OCI-LY7 (cell line): ENCODE measurements around the gene EPB41. TPM values are rescaled to one million over a fixed set of nuclear protein-coding genes. Genes with fewer than 3 reads are reported as not detected.
"Not testable (repeated sequence)": the region's sequence is repeated elsewhere in the genome, so short reads cannot be mapped to it uniquely, and the experiment has no call there.

Experiments used
- BruUV-seq: library from RNA; stranded (reverse); fragments of 400-500 nt; replicated peaks from 2 replicates; lab custom pipeline; 2021; lab: Mats Ljungman, UMichigan
- CTCF ChIA-PET: fragments of 300-600 bp; sonication (Branson Sonifier 250); formaldehyde crosslinking; loops from one replicate; lab custom pipeline; 2022; ENCODE audit warnings: antibody characterized with exemption; ENCODE audit not compliant: unreplicated experiment; lab: Charles Lee
- POLR2A ChIA-PET: fragments of 300-600 bp; sonication (Branson Sonifier 250); formaldehyde crosslinking; loops from one replicate; lab custom pipeline; 2022; ENCODE audit warnings: antibody characterized with exemption; lab: Charles Lee
- DNase-seq: peaks from one replicate; pipeline ENCODE4 v3.0.0-alpha.2; 2015; ENCODE audit warnings: low spot score
- H2AFZ ChIP-seq: fragments of 200-600 bp; sonication (generic), shearing (Covaris generic); 2 replicates; pipeline ENCODE4 v1.6.1; 2014; ENCODE audit warnings: mild to moderate bottlenecking, antibody characterized with exemption, low read length, moderate library complexity
- H3K27ac ChIP-seq: fragments of 200-600 bp; sonication (generic); 2 replicates; pipeline ENCODE4 v1.5.1; 2014; ENCODE audit warnings: mixed run types, low read depth, mild to moderate bottlenecking, moderate library complexity, low read length, inconsistent platforms; ENCODE audit not compliant: poor library complexity, severe bottlenecking
- H3K36me3 ChIP-seq: fragments of 200-600 bp; sonication (generic); 2 replicates; pipeline ENCODE4 v1.6.1; 2014; ENCODE audit warnings: mild to moderate bottlenecking, antibody characterized with exemption, low read length, moderate library complexity, mixed read lengths; ENCODE audit not compliant: insufficient read depth
- H3K4me1 ChIP-seq: fragments of 200-600 bp; sonication (generic); 2 replicates; pipeline ENCODE4 v1.5.1; 2014; ENCODE audit warnings: mild to moderate bottlenecking, low read length; ENCODE audit not compliant: insufficient read depth, poor library complexity, severe bottlenecking
- H3K4me2 ChIP-seq: fragments of 200-600 bp; sonication (generic); 2 replicates; pipeline ENCODE4 v1.6.1; 2014; ENCODE audit warnings: mild to moderate bottlenecking, low read length
- H3K4me3 ChIP-seq: fragments of 200-600 bp; sonication (generic); 2 replicates; pipeline ENCODE4 v1.5.1; 2014; ENCODE audit warnings: mild to moderate bottlenecking, low read depth, low read length; ENCODE audit not compliant: poor library complexity, severe bottlenecking
- H3K79me2 ChIP-seq: fragments of 200-600 bp; sonication (generic); 2 replicates; pipeline ENCODE4 v1.6.1; 2016; ENCODE audit warnings: low read depth, mild to moderate bottlenecking, low read length, moderate library complexity, mixed read lengths; ENCODE audit not compliant: insufficient read depth
- H3K9me2 ChIP-seq: fragments of 200-600 bp; sonication (generic); 2 replicates; pipeline ENCODE4 v1.6.1; 2016; ENCODE audit warnings: mild to moderate bottlenecking, low read length, mixed read lengths; ENCODE audit not compliant: insufficient read depth
- H3K9me3 ChIP-seq: fragments of 200-600 bp; sonication (generic); 2 replicates; pipeline ENCODE4 v1.6.1; 2014; ENCODE audit warnings: mild to moderate bottlenecking, mixed run types, low read length, mixed read lengths
- H4K20me1 ChIP-seq: fragments of 200-600 bp; sonication (generic); 2 replicates; pipeline ENCODE4 v1.6.1; 2014; ENCODE audit warnings: mild to moderate bottlenecking, antibody characterized with exemption, low read length, moderate library complexity, mixed read lengths; ENCODE audit not compliant: insufficient read depth
- EZH2phosphoT487 ChIP-seq: fragments of 200-600 bp; sonication (generic); IDR thresholded peaks from 2 replicates; pipeline ENCODE4 v1.6.1; 2018; ENCODE audit warnings: low read depth, borderline replicate concordance, mild to moderate bottlenecking, mixed run types, antibody characterized with exemption, low read length, moderate library complexity, mixed read lengths
- intact Hi-C: fragments of 100-400 bp; cut with micrococcal nuclease; formaldehyde crosslinking; loops from one replicate; pipeline ENCODE4 v1.10.0; 2022; ENCODE audit not compliant: unreplicated experiment
- total RNA-seq, 2 experiments: library from RNA; depleted of rRNA in 1 of 2; stranded (reverse); fragments of >200 nt in 1 of 2; shearing (Covaris generic) in 1 of 2; gene quantifications; 2 replicates each; pipeline ENCODE4 v1.2.3, GENCODE V29; 2014 to 2022
- TF ChIP-seq, protein P1 (sequence below): fragments of 200-600 bp; sonication (generic); conservative IDR thresholded peaks from 2 replicates; pipeline ENCODE4 v1.5.1; 2014; ENCODE audit warnings: mild to moderate bottlenecking, antibody characterized with exemption, low read length, moderate library complexity, mixed read lengths

Gene EPB41
- total RNA-seq, 2 experiments from 2014 or later: 102 to 103 TPM

DNA sequence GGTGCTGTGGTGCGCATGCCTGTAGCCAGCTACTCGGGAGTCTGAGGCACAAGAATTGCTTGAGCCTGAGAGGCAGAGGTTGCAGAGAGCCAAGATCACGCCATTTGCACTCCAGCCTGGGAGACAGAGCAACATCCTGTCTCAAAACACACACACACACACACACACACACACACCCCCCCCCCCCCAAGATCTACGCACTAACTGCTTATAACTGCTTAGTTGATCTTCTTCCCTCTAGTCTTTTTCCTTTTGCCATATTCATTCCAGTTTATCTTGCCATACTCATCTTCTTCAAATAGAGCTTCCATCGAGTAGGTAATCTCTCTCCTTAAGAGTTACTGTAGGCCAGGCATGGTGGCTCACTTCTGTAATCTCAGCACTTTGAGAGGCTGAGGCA lies 20.9 kb downstream of the EPB41 start:
- Histone ChIP-seq H3K4me1 (no peaks in the 10 kb centered on the region), H3K4me2 (no peak overlapping the region), H3K36me3 (no peaks in the 10 kb centered on the region; the same call in 1 of the 2 replicates), H3K4me3 (no peak overlapping the region), H3K27ac (no peak overlapping the region), H2AFZ (no peak overlapping the region), H3K9me2 (no peaks in the 10 kb centered on the region), H4K20me1 (peaks cover 3% of the 10 kb centered on the region), H3K9me3 (no peaks in the 10 kb centered on the region), H3K79me2 (peaks cover 82% of the 10 kb centered on the region)
- TF ChIP-seq, protein P1, sequence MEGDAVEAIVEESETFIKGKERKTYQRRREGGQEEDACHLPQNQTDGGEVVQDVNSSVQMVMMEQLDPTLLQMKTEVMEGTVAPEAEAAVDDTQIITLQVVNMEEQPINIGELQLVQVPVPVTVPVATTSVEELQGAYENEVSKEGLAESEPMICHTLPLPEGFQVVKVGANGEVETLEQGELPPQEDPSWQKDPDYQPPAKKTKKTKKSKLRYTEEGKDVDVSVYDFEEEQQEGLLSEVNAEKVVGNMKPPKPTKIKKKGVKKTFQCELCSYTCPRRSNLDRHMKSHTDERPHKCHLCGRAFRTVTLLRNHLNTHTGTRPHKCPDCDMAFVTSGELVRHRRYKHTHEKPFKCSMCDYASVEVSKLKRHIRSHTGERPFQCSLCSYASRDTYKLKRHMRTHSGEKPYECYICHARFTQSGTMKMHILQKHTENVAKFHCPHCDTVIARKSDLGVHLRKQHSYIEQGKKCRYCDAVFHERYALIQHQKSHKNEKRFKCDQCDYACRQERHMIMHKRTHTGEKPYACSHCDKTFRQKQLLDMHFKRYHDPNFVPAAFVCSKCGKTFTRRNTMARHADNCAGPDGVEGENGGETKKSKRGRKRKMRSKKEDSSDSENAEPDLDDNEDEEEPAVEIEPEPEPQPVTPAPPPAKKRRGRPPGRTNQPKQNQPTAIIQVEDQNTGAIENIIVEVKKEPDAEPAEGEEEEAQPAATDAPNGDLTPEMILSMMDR: no peak
- no peak for TF ChIP-seq EZH2phosphoT487
- CTCF ChIA-PET: no interaction called here
- no peak for DNase-seq
- no TSS peak for BruUV-seq
- intact Hi-C loops: no loop called here
- POLR2A ChIA-PET: interaction anchor here (0.7 kb wide), 2 partner anchors 10 to 19 kb away, joined by 3 to 5 read pairs; no protein-coding TSS in a partner anchor

GRCh38 chr1:28936094-28936493 lies 21.7 kb downstream of the EPB41 start:
- CTCF ChIA-PET: no interaction called here
- H3K4me1 ChIP-seq: no peaks in the 10 kb centered on the region

GRCh38 chr1:28936528-28936927 lies 22.2 kb downstream of the EPB41 start:
- TF ChIP-seq, protein P1: no peak
- no peak for TF ChIP-seq EZH2phosphoT487
- Histone ChIP-seq H3K27ac (no peak overlapping the region), H4K20me1 (peaks cover 8% of the 10 kb centered on the region), H3K4me2 (no peak overlapping the region), H3K4me1 (no peaks in the 10 kb centered on the region), H3K79me2 (peaks cover 78% of the 10 kb centered on the region), H3K4me3 (no peak overlapping the region), H2AFZ (no peak overlapping the region), H3K9me2 (no peaks in the 10 kb centered on the region), H3K36me3 (no peaks in the 10 kb centered on the region; the same call in 1 of the 2 replicates), H3K9me3 (no peaks in the 10 kb centered on the region)
- ChIA-PET POLR2A (interaction anchor here (0.7 kb wide), 1 partner anchor 88 kb away, joined by 3 read pairs; no protein-coding TSS in a partner anchor), CTCF (no interaction called here)
- intact Hi-C loops: no loop called here
- no peak for DNase-seq
- BruUV-seq: no TSS peak

More at GRCh38 chr1:28936094-28936493, 21.7 kb downstream of the EPB41 start:
- Histone ChIP-seq H4K20me1 (peaks cover 8% of the 10 kb centered on the region), H3K79me2 (peaks cover 82% of the 10 kb centered on the region), H3K4me3 (no peak overlapping the region), H3K27ac (no peak overlapping the region), H3K4me2 (no peak overlapping the region), H3K9me2 (no peaks in the 10 kb centered on the region), H2AFZ (no peak overlapping the region), H3K9me3 (no peaks in the 10 kb centered on the region), H3K36me3 (no peaks in the 10 kb centered on the region; the same call in 1 of the 2 replicates)
- BruUV-seq: no TSS peak
- TF ChIP-seq EZH2phosphoT487: no peak
- TF ChIP-seq, protein P1: no peak
- POLR2A ChIA-PET: interaction anchor here (0.7 kb wide), 2 partner anchors 10 to 262 kb away, joined by 3 to 5 read pairs; no protein-coding TSS in a partner anchor
- DNase-seq: no peak
- intact Hi-C loops: no loop called here

- H3K27ac ChIP-seq, H2AFZ ChIP-seq, H3K4me2 ChIP-seq, H4K20me1 ChIP-seq, H3K9me2 ChIP-seq, DNase-seq, BruUV-seq, CTCF ChIA-PET, intact Hi-C loops, H3K4me3 ChIP-seq, H3K9me3 ChIP-seq, H3K36me3 ChIP-seq, H3K4me1 ChIP-seq: not testable (repeated sequence)
- peaks cover 50% of the 10 kb centered on the region; the same call in 1 of the 2 replicates for H3K79me2 ChIP-seq
- POLR2A ChIA-PET: interaction anchor here (0.6 kb wide), 1 partner anchor 62 kb away, joined by 6 read pairs; no protein-coding TSS in a partner anchor
Measured at GRCh38 chr1:28943581-28943980, 29.2 kb downstream of the EPB41 start.
